ENCODE data around the gene RFX2. TPM values are rescaled to one million over a fixed set of nuclear protein-coding genes. Genes with fewer than 3 reads are reported as not detected.

The RFX2 gene
- total RNA-seq, 2 donors from 2014 or later: 14.0 to 14.8 TPM

- Histone ChIP-seq H3K27me3 (no peaks in the 10 kb centered on the region), H3K4me3 (peak overlapping the region; percentile 95 to 100), H3K27ac (peak overlapping the region in 1 of 4 donors; percentile 89), H3K36me3 (replicated peaks in 1 of 2; ENCODE audit: insufficient read depth in 1 of 2, low read depth in 2 of 2) (no peaks in the 10 kb centered on the region), H3K9me3 (no peaks in the 10 kb centered on the region), H3K4me1 (peaks cover 55% of the 10 kb centered on the region)
- TF ChIP-seq POLR2A (IDR thresholded peaks at IDR 0.05): no peak
- TF ChIP-seq, protein P1, sequence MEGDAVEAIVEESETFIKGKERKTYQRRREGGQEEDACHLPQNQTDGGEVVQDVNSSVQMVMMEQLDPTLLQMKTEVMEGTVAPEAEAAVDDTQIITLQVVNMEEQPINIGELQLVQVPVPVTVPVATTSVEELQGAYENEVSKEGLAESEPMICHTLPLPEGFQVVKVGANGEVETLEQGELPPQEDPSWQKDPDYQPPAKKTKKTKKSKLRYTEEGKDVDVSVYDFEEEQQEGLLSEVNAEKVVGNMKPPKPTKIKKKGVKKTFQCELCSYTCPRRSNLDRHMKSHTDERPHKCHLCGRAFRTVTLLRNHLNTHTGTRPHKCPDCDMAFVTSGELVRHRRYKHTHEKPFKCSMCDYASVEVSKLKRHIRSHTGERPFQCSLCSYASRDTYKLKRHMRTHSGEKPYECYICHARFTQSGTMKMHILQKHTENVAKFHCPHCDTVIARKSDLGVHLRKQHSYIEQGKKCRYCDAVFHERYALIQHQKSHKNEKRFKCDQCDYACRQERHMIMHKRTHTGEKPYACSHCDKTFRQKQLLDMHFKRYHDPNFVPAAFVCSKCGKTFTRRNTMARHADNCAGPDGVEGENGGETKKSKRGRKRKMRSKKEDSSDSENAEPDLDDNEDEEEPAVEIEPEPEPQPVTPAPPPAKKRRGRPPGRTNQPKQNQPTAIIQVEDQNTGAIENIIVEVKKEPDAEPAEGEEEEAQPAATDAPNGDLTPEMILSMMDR (IDR thresholded peaks at IDR 0.05): no peak
- 32 to 45% methylated on average over 8 of the region's 8 CpGs for WGBS, 2 donors
- DNase-seq (no peak), ATAC-seq (no peak)
- intact Hi-C loops (cut with DNase I): no loop called here
These were observed 133.5 kb downstream of the RFX2 start for GRCh38 chr19:5976768-5977167.

GRCh38 chr19:5975388-5975728 is 134.9 kb downstream of the RFX2 start:
- TF ChIP-seq, protein P1 (IDR thresholded peaks at IDR 0.05): no peak
- no peak for TF ChIP-seq POLR2A (IDR thresholded peaks at IDR 0.05)
- Histone ChIP-seq H3K4me1 (peaks cover 68% of the 10 kb centered on the region), H3K9me3 (no peaks in the 10 kb centered on the region), H3K27me3 (no peaks in the 10 kb centered on the region), H3K36me3 (replicated peaks in 1 of 2; ENCODE audit: insufficient read depth in 1 of 2, low read depth in 2 of 2) (no peaks in the 10 kb centered on the region), H3K4me3 (no peak overlapping the region), H3K27ac (peak overlapping the region in 1 of 4 donors; percentile 7)
- DNase-seq (no peak), ATAC-seq (no peak)
- WGBS, 2 donors: 78 to 83% methylated on average over 3 of the region's 3 CpGs
- intact Hi-C loops (cut with DNase I): no loop called here

- Histone ChIP-seq H3K27ac (peak overlapping the region in 1 of 4 donors; percentile 7), H3K9me3 (no peaks in the 10 kb centered on the region), H3K4me1 (peaks cover 73% of the 10 kb centered on the region), H3K4me3 (no peak overlapping the region), H3K27me3 (no peaks in the 10 kb centered on the region), H3K36me3 (replicated peaks in 1 of 2; ENCODE audit: insufficient read depth in 1 of 2, low read depth in 2 of 2) (no peaks in the 10 kb centered on the region)
- intact Hi-C loops (cut with DNase I): no loop called here
- TF ChIP-seq, protein P1 (IDR thresholded peaks at IDR 0.05): no peak
- TF ChIP-seq POLR2A (IDR thresholded peaks at IDR 0.05): no peak
- DNase-seq: no peak
- no peak for ATAC-seq
- WGBS, 2 donors: 53 to 61% methylated on average over 9 to 10 of the region's 10 CpGs
These were observed 135.4 kb downstream of the RFX2 start for GRCh38 chr19:5974721-5975387.

- Histone ChIP-seq H3K4me3 (no peak overlapping the region), H3K27me3 (no peaks in the 10 kb centered on the region), H3K9me3 (no peaks in the 10 kb centered on the region), H3K27ac (no peak overlapping the region), H3K4me1 (peaks cover 79% of the 10 kb centered on the region), H3K36me3 (replicated peaks in 1 of 2; ENCODE audit: insufficient read depth in 1 of 2, low read depth in 2 of 2) (no peaks in the 10 kb centered on the region)
- no peak for TF ChIP-seq POLR2A (IDR thresholded peaks at IDR 0.05)
- WGBS, 2 donors: 75 to 80% methylated on average over 12 to 15 of the region's 15 CpGs
- DNase-seq: no peak
- intact Hi-C loops (cut with DNase I): no loop called here
- ATAC-seq: no peak
These were observed 136.2 kb downstream of the RFX2 start for GRCh38 chr19:5973867-5974635.

DNA sequence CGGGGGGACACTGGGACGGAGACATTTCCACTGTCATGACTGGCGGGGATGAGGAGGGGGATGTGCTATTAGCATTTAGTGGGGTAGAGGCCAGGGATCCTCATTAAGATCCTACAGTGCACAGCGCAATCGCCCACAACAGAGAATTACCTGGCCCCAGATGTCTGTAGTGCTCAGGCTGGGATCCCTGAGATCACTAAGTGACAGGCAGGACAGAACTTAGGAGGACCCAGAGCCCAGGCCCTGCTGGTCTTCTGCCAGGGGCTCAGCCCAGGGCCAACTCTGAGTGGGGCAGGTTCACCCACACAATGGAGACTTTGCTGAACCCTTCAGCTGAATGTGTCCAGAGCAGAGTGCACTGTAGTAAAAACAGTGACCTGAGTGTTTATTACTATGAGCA is 136.9 kb downstream of the RFX2 start:
- peaks cover 79% of the 10 kb centered on the region for H3K4me1 ChIP-seq
- no peak for ATAC-seq

More for the DNA sequence above, 136.9 kb downstream of the RFX2 start:
- no peak overlapping the region for H3K4me3 ChIP-seq
- no peak for TF ChIP-seq POLR2A (IDR thresholded peaks at IDR 0.05)
- TF ChIP-seq, protein P1 (IDR thresholded peaks at IDR 0.05): no peak
- intact Hi-C loops (cut with DNase I): no loop called here
- no peaks in the 10 kb centered on the region for H3K27me3 ChIP-seq
- no peak for DNase-seq
- WGBS, 2 donors: 85 to 92% methylated on average over 5 of the region's 5 CpGs
- no peaks in the 10 kb centered on the region for H3K9me3 ChIP-seq
- H3K27ac ChIP-seq: no peak overlapping the region
- no peaks in the 10 kb centered on the region for H3K36me3 ChIP-seq (replicated peaks in 1 of 2; ENCODE audit: insufficient read depth in 1 of 2, low read depth in 2 of 2)

All from body of pancreas (tissue), 4 donors.